ENCODE data around the gene PACS1.

PACS1 gene

DNA sequence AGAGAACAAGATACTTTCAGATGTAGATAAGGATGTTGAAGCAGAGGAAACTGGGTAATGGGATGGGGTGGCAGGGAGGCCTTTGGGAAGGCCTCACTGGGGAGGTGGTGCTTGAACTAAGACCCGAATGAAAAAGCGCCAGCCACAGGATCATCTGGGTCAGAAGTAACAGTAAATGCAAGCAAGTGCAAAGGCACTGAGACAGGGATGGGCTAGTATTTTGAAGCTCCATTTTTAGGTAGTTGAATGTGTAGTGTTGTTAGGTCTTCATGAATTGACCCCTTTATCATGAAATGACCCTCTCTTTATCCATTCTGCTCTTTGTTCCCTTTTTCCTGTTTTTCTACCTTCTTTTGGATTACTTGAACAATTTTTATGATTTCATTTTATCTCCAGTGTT lies 6.2 kb upstream of the PACS1 start:
- TF ChIP-seq CTCF (IDR thresholded peaks at IDR 0.05; ENCODE audit: insufficient read depth, low read length, missing control alignments) = no peak
- H3K4me3 ChIP-seq (ENCODE audit: low read depth, low read length) = no peak overlapping the region
- DNase-seq (ENCODE audit: low read depth, low spot score) = no peak
- ChIA-PET POLR2A (interaction anchor here (1.5 kb wide), 1 partner anchor 11 kb away, joined by 3 read pairs; the partner anchor contains the start of gene SF3B2), CTCF (interaction anchor here (1.4 to 8.2 kb wide), 3 partner anchors 9 to 70 kb away, joined by 4 to 345 read pairs (median 11); partner anchors contain the start of genes GAL3ST3 and SF3B2)

- TF ChIP-seq CTCF (IDR thresholded peaks at IDR 0.05; ENCODE audit: insufficient read depth, low read length, missing control alignments) = no peak
- ChIA-PET CTCF (interaction anchor here (1.4 to 8.2 kb wide), 5 partner anchors 10 to 68 kb away, joined by 3 to 345 read pairs (median 4); partner anchors contain the start of genes GAL3ST3 and SF3B2), POLR2A (interaction anchor here (1.5 kb wide), 1 partner anchor 12 kb away, joined by 3 read pairs; the partner anchor contains the start of gene SF3B2)
- no peak for DNase-seq (ENCODE audit: low read depth, low spot score)
- no peak overlapping the region for H3K4me3 ChIP-seq (ENCODE audit: low read depth, low read length)
These were observed 5.5 kb upstream of the PACS1 start for GRCh38 chr11:66064571-66064970.

DNA sequence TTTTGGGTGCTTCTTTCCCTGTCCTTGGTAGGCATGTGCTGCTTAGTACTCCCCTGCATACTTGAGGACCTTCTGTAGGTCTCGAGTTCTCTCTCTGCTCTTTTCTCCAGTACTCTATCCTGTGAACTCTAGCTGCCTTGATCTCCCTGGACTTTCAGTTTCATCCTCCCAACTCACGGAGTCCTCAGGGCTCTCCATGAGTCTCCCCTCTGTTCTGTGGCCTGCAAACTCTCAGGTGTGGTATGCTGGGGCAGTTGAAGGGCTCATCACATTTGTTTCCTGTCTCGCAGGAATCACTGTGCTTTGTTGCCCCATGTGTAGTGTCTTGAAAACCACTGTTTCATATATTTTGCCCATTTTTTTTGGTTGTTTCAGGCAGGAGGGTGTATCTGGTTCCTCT lies 3.3 kb upstream of the PACS1 start:
- no peak for TF ChIP-seq CTCF (IDR thresholded peaks at IDR 0.05; ENCODE audit: insufficient read depth, low read length, missing control alignments)
- no peak for DNase-seq (ENCODE audit: low read depth, low spot score)
- CTCF ChIA-PET = interaction anchor here (1.1 to 8.2 kb wide), 12 partner anchors 12 to 182 kb away, joined by 3 to 345 read pairs (median 10); partner anchors contain the start of genes GAL3ST3 and SF3B2
- POLR2A ChIA-PET = no interaction called here
- no peak overlapping the region for H3K4me3 ChIP-seq (ENCODE audit: low read depth, low read length)

GRCh38 chr11:66067640-66068039 lies 2.4 kb upstream of the PACS1 start:
- no peak for DNase-seq (ENCODE audit: low read depth, low spot score)
- no peak for TF ChIP-seq CTCF (IDR thresholded peaks at IDR 0.05; ENCODE audit: insufficient read depth, low read length, missing control alignments)
- ChIA-PET POLR2A (interaction anchor here (0.7 to 1.3 kb wide), 2 partner anchors 16 to 129 kb away, joined by 3 to 4 read pairs; partner anchors contain the start of gene SF3B2), CTCF (interaction anchor here (0.7 to 8.2 kb wide), 31 partner anchors 13 to 301 kb away, joined by 3 to 345 read pairs (median 4); partner anchors contain the start of genes BANF1, CST6, GAL3ST3 and SF3B2)
- no peak overlapping the region for H3K4me3 ChIP-seq (ENCODE audit: low read depth, low read length)

DNA sequence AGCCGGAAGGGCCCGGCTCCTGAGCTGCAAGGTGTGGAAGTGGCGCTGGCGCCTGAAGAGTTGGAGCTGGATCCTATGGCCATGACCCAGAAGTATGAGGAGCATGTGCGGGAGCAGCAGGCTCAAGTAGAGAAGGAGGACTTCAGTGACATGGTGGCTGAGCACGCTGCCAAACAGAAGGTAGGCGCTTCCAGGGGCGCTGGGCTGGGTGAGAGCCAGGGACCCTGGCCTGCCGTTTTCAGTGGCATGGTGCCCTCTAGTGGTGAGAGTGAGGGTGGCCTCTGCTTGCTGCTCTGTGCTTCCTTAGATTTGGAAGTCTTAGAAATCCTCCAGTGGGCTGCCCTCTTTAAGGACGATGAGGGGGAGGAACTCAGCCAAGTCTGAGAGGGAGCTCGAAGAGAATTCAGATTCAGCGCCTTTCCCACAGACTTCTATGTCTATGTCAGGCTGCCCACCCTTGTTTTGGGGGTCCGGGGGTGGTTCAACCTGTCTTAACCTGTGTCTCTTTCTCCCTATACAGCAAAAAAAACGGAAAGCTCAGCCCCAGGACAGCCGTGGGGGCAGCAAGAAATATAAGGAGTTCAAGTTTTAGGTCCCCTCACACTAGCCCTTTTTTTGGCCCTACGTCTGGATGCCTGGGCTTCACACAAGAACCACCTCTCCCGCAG lies 1.8 kb upstream of the PACS1 start:
- TF ChIP-seq CTCF (IDR thresholded peaks at IDR 0.05; ENCODE audit: insufficient read depth, low read length, missing control alignments) = peak; percentile 85
- ChIA-PET POLR2A (interaction anchor here (0.6 to 1.3 kb wide), 3 partner anchors 16 to 128 kb away, joined by 3 to 4 read pairs (median 3); partner anchors contain the start of genes CST6 and SF3B2), CTCF (interaction anchor here (0.6 to 8.2 kb wide), 50 partner anchors 12 to 302 kb away, joined by 3 to 345 read pairs (median 4); partner anchors contain the start of genes BANF1, CST6, FIBP and GAL3ST3)
- H3K4me3 ChIP-seq (ENCODE audit: low read depth, low read length) = no peak overlapping the region
- no peak for DNase-seq (ENCODE audit: low read depth, low spot score)
